ENCODE results near the gene CCNB3.

GRCh38 chrX:50169717-50170116, 34.8 kb upstream of the CCNB3 start:
- no peak for TF ChIP-seq CTCF (IDR thresholded peaks at IDR 0.05)
- TF ChIP-seq POLR2A (IDR thresholded peaks at IDR 0.05): no peak
